ENCODE results near the gene RGS7.
"Not testable (repeated sequence)": the region's sequence is repeated elsewhere in the genome, so short reads cannot be mapped to it uniquely, and the experiment has no call there.

Gene RGS7

GRCh38 chr1:240763771-240764170 lies 593.2 kb downstream of the RGS7 start:
- DNase-seq, result no peak

- DNase-seq, result not testable (repeated sequence)
Measured at GRCh38 chr1:240763095-240763494, 593.9 kb downstream of the RGS7 start.

- not testable (repeated sequence) for DNase-seq
Measured at GRCh38 chr1:240762471-240762987, 594.5 kb downstream of the RGS7 start.

- DNase-seq, result not testable (repeated sequence)
Measured at GRCh38 chr1:240758777-240759176, 598.2 kb downstream of the RGS7 start.

- no peak for DNase-seq
Measured at GRCh38 chr1:240758296-240758695, 598.7 kb downstream of the RGS7 start.

GRCh38 chr1:240747907-240748306 lies 609.1 kb downstream of the RGS7 start:
- DNase-seq, result no peak

- DNase-seq, result no peak
Measured at GRCh38 chr1:240743705-240744104, 613.3 kb downstream of the RGS7 start.

GRCh38 chr1:240739754-240740153 lies 617.3 kb downstream of the RGS7 start:
- no peak for DNase-seq

- no peak for DNase-seq
Measured at GRCh38 chr1:240739139-240739538, 617.9 kb downstream of the RGS7 start.

- no peak for DNase-seq
Measured at GRCh38 chr1:240737766-240738265, 619.2 kb downstream of the RGS7 start.

GRCh38 chr1:240737298-240737697 lies 619.7 kb downstream of the RGS7 start:
- no peak for DNase-seq

- DNase-seq, result not testable (repeated sequence)
Measured at GRCh38 chr1:240734705-240735104, 622.3 kb downstream of the RGS7 start.

- DNase-seq, result no peak
Measured at GRCh38 chr1:240734001-240734400, 623.0 kb downstream of the RGS7 start.

- peak; percentile 10 to 11 for DNase-seq
Measured at GRCh38 chr1:240732390-240732789, 624.6 kb downstream of the RGS7 start.
